ENCODE measurements around the gene ADARB2.

ADARB2 gene

GRCh38 chr10:1498746-1499358 is 238.5 kb downstream of the ADARB2 start:
- Histone ChIP-seq H3K9me3 (ENCODE audit: control insufficient read depth, low read length) (no peaks in the 10 kb centered on the region), H3K27me3 (replicated peaks; ENCODE audit: control insufficient read depth, insufficient read depth, low read length) (no peaks in the 10 kb centered on the region), H3K4me1 (ENCODE audit: control insufficient read depth, insufficient read depth, low read length) (no peaks in the 10 kb centered on the region), H3K9ac (ENCODE audit: low read length) (no peak overlapping the region), H3K36me3 (ENCODE audit: control insufficient read depth, insufficient read depth, low read length, severe bottlenecking) (no peaks in the 10 kb centered on the region), H3K4me3 (ENCODE audit: low read length) (no peak overlapping the region)
- DNase-seq (ENCODE audit: low read depth), result no peak

GRCh38 chr10:1495915-1496517 is 241.3 kb downstream of the ADARB2 start:
- no peak for DNase-seq (ENCODE audit: low read depth)
- no peaks in the 10 kb centered on the region for H3K4me1 ChIP-seq (ENCODE audit: control insufficient read depth, insufficient read depth, low read length)
- H3K27me3 ChIP-seq (replicated peaks; ENCODE audit: control insufficient read depth, insufficient read depth, low read length), result no peaks in the 10 kb centered on the region
- H3K9ac ChIP-seq (ENCODE audit: low read length), result no peak overlapping the region
- H3K9me3 ChIP-seq (ENCODE audit: control insufficient read depth, low read length), result no peaks in the 10 kb centered on the region
- H3K36me3 ChIP-seq (ENCODE audit: control insufficient read depth, insufficient read depth, low read length, severe bottlenecking), result no peaks in the 10 kb centered on the region
- H3K4me3 ChIP-seq (ENCODE audit: low read length), result no peak overlapping the region

GRCh38 chr10:1492641-1493040 is 244.7 kb downstream of the ADARB2 start:
- Histone ChIP-seq H3K27me3 (replicated peaks; ENCODE audit: control insufficient read depth, insufficient read depth, low read length) (no peaks in the 10 kb centered on the region), H3K36me3 (ENCODE audit: control insufficient read depth, insufficient read depth, low read length, severe bottlenecking) (no peaks in the 10 kb centered on the region), H3K4me3 (ENCODE audit: low read length) (no peak overlapping the region), H3K9me3 (ENCODE audit: control insufficient read depth, low read length) (no peaks in the 10 kb centered on the region), H3K4me1 (ENCODE audit: control insufficient read depth, insufficient read depth, low read length) (no peaks in the 10 kb centered on the region), H3K9ac (ENCODE audit: low read length) (no peak overlapping the region)
- DNase-seq (ENCODE audit: low read depth), result no peak

- Histone ChIP-seq H3K9me3 (ENCODE audit: control insufficient read depth, low read length) (no peaks in the 10 kb centered on the region), H3K27me3 (replicated peaks; ENCODE audit: control insufficient read depth, insufficient read depth, low read length) (no peaks in the 10 kb centered on the region), H3K4me1 (ENCODE audit: control insufficient read depth, insufficient read depth, low read length) (no peaks in the 10 kb centered on the region)
Measured at GRCh38 chr10:1491901-1492300, 245.4 kb downstream of the ADARB2 start.

GRCh38 chr10:1489801-1490200 is 247.5 kb downstream of the ADARB2 start:
- no peak overlapping the region for H3K4me3 ChIP-seq (ENCODE audit: low read length)
- H3K9me3 ChIP-seq (ENCODE audit: control insufficient read depth, low read length), result no peaks in the 10 kb centered on the region
- no peak for DNase-seq (ENCODE audit: low read depth)
- no peaks in the 10 kb centered on the region for H3K36me3 ChIP-seq (ENCODE audit: control insufficient read depth, insufficient read depth, low read length, severe bottlenecking)
- H3K9ac ChIP-seq (ENCODE audit: low read length), result no peak overlapping the region
- no peaks in the 10 kb centered on the region for H3K4me1 ChIP-seq (ENCODE audit: control insufficient read depth, insufficient read depth, low read length)
- no peaks in the 10 kb centered on the region for H3K27me3 ChIP-seq (replicated peaks; ENCODE audit: control insufficient read depth, insufficient read depth, low read length)

More at GRCh38 chr10:1491901-1492300, 245.4 kb downstream of the ADARB2 start:
- Histone ChIP-seq H3K36me3 (ENCODE audit: control insufficient read depth, insufficient read depth, low read length, severe bottlenecking) (no peaks in the 10 kb centered on the region), H3K4me3 (ENCODE audit: low read length) (no peak overlapping the region), H3K9ac (ENCODE audit: low read length) (no peak overlapping the region)
- DNase-seq (ENCODE audit: low read depth), result no peak

- no peak overlapping the region for H3K4me3 ChIP-seq (ENCODE audit: low read length)
- DNase-seq (ENCODE audit: low read depth), result no peak
- no peaks in the 10 kb centered on the region for H3K27me3 ChIP-seq (replicated peaks; ENCODE audit: control insufficient read depth, insufficient read depth, low read length)
- H3K9ac ChIP-seq (ENCODE audit: low read length), result no peak overlapping the region
- no peaks in the 10 kb centered on the region for H3K36me3 ChIP-seq (ENCODE audit: control insufficient read depth, insufficient read depth, low read length, severe bottlenecking)
- no peaks in the 10 kb centered on the region for H3K4me1 ChIP-seq (ENCODE audit: control insufficient read depth, insufficient read depth, low read length)
- H3K9me3 ChIP-seq (ENCODE audit: control insufficient read depth, low read length), result no peaks in the 10 kb centered on the region
Measured at GRCh38 chr10:1488970-1489548, 248.3 kb downstream of the ADARB2 start.

GRCh38 chr10:1486841-1487687 is 250.3 kb downstream of the ADARB2 start:
- no peaks in the 10 kb centered on the region for H3K9me3 ChIP-seq (ENCODE audit: control insufficient read depth, low read length)
- no peaks in the 10 kb centered on the region for H3K36me3 ChIP-seq (ENCODE audit: control insufficient read depth, insufficient read depth, low read length, severe bottlenecking)
- no peak overlapping the region for H3K9ac ChIP-seq (ENCODE audit: low read length)
- no peaks in the 10 kb centered on the region for H3K4me1 ChIP-seq (ENCODE audit: control insufficient read depth, insufficient read depth, low read length)
- H3K4me3 ChIP-seq (ENCODE audit: low read length), result no peak overlapping the region
- H3K27me3 ChIP-seq (replicated peaks; ENCODE audit: control insufficient read depth, insufficient read depth, low read length), result no peaks in the 10 kb centered on the region
- no peak for DNase-seq (ENCODE audit: low read depth)

GRCh38 chr10:1485357-1485756 is 252.0 kb downstream of the ADARB2 start:
- Histone ChIP-seq H3K36me3 (ENCODE audit: control insufficient read depth, insufficient read depth, low read length, severe bottlenecking) (no peaks in the 10 kb centered on the region), H3K4me1 (ENCODE audit: control insufficient read depth, insufficient read depth, low read length) (no peaks in the 10 kb centered on the region), H3K27me3 (replicated peaks; ENCODE audit: control insufficient read depth, insufficient read depth, low read length) (no peaks in the 10 kb centered on the region), H3K9me3 (ENCODE audit: control insufficient read depth, low read length) (no peaks in the 10 kb centered on the region), H3K4me3 (ENCODE audit: low read length) (no peak overlapping the region), H3K9ac (ENCODE audit: low read length) (no peak overlapping the region)
- no peak for DNase-seq (ENCODE audit: low read depth)

- peaks cover 2% of the 10 kb centered on the region for H3K9me3 ChIP-seq (ENCODE audit: control insufficient read depth, low read length)
- no peaks in the 10 kb centered on the region for H3K27me3 ChIP-seq (replicated peaks; ENCODE audit: control insufficient read depth, insufficient read depth, low read length)
- no peak overlapping the region for H3K4me3 ChIP-seq (ENCODE audit: low read length)
- no peaks in the 10 kb centered on the region for H3K36me3 ChIP-seq (ENCODE audit: control insufficient read depth, insufficient read depth, low read length, severe bottlenecking)
- H3K4me1 ChIP-seq (ENCODE audit: control insufficient read depth, insufficient read depth, low read length), result no peaks in the 10 kb centered on the region
- no peak for DNase-seq (ENCODE audit: low read depth)
- H3K9ac ChIP-seq (ENCODE audit: low read length), result no peak overlapping the region
Measured at GRCh38 chr10:1483826-1484225, 253.5 kb downstream of the ADARB2 start.

- peaks cover 2% of the 10 kb centered on the region for H3K9me3 ChIP-seq (ENCODE audit: control insufficient read depth, low read length)
- H3K27me3 ChIP-seq (replicated peaks; ENCODE audit: control insufficient read depth, insufficient read depth, low read length), result no peaks in the 10 kb centered on the region
- no peak overlapping the region for H3K4me3 ChIP-seq (ENCODE audit: low read length)
- no peaks in the 10 kb centered on the region for H3K4me1 ChIP-seq (ENCODE audit: control insufficient read depth, insufficient read depth, low read length)
- DNase-seq (ENCODE audit: low read depth), result no peak
- H3K9ac ChIP-seq (ENCODE audit: low read length), result no peak overlapping the region
- no peaks in the 10 kb centered on the region for H3K36me3 ChIP-seq (ENCODE audit: control insufficient read depth, insufficient read depth, low read length, severe bottlenecking)
Measured at GRCh38 chr10:1483246-1483645, 254.1 kb downstream of the ADARB2 start.

- Histone ChIP-seq H3K9ac (ENCODE audit: low read length) (no peak overlapping the region), H3K4me1 (ENCODE audit: control insufficient read depth, insufficient read depth, low read length) (no peaks in the 10 kb centered on the region), H3K4me3 (ENCODE audit: low read length) (no peak overlapping the region), H3K9me3 (ENCODE audit: control insufficient read depth, low read length) (peaks cover 2% of the 10 kb centered on the region), H3K36me3 (ENCODE audit: control insufficient read depth, insufficient read depth, low read length, severe bottlenecking) (no peaks in the 10 kb centered on the region), H3K27me3 (replicated peaks; ENCODE audit: control insufficient read depth, insufficient read depth, low read length) (no peaks in the 10 kb centered on the region)
- no peak for DNase-seq (ENCODE audit: low read depth)
Measured at GRCh38 chr10:1477578-1477977, 259.7 kb downstream of the ADARB2 start.

Measured in adipocyte (in vitro differentiated cells).